LNCAP (cell line): ENCODE results near the gene NYAP2.

ENCODE experiments used
- CTCF ChIP-seq: fragments of 450-650 bp; IDR thresholded peaks from 2 replicates; pipeline ENCODE4 v1.5.1; 2017; ENCODE audit warnings: mild to moderate bottlenecking

NYAP2 gene

GRCh38 chr2:225582355-225583116 lies 183.0 kb downstream of the NYAP2 start:
- TF ChIP-seq CTCF = no peak

- no peak for TF ChIP-seq CTCF
Observed at GRCh38 chr2:225584796-225585195, 185.3 kb downstream of the NYAP2 start.

- TF ChIP-seq CTCF = no peak
Observed at GRCh38 chr2:225590932-225591331, 191.4 kb downstream of the NYAP2 start.

GRCh38 chr2:225597911-225598310 lies 198.4 kb downstream of the NYAP2 start:
- TF ChIP-seq CTCF = no peak

- TF ChIP-seq CTCF = no peak
Observed at GRCh38 chr2:225598426-225598825, 198.9 kb downstream of the NYAP2 start.

GRCh38 chr2:225598897-225599296 lies 199.4 kb downstream of the NYAP2 start:
- no peak for TF ChIP-seq CTCF

GRCh38 chr2:225599856-225600255 lies 200.3 kb downstream of the NYAP2 start:
- no peak for TF ChIP-seq CTCF

GRCh38 chr2:225600444-225600843 lies 200.9 kb downstream of the NYAP2 start:
- no peak for TF ChIP-seq CTCF
